Parietal lobe (tissue), 2 donors: ENCODE results near the gene CTAG2. TPM values are rescaled to one million over a fixed set of nuclear protein-coding genes. Genes with fewer than 3 reads are reported as not detected.

Source experiments
- small RNA-seq: library from RNA; depleted of rRNA; stranded (forward); fragments of <200 nt; gene quantifications from one replicate; pipeline ENCODE3, GENCODE V24; 2014; ENCODE audit warnings: low replicate concordance
- total RNA-seq: library from RNA; depleted of rRNA; stranded (reverse); fragments of >200 nt; gene quantifications from one replicate; pipeline ENCODE4 v1.2.3, GENCODE V29; 2014

CTAG2 gene
- total RNA-seq: not detected

DNA sequence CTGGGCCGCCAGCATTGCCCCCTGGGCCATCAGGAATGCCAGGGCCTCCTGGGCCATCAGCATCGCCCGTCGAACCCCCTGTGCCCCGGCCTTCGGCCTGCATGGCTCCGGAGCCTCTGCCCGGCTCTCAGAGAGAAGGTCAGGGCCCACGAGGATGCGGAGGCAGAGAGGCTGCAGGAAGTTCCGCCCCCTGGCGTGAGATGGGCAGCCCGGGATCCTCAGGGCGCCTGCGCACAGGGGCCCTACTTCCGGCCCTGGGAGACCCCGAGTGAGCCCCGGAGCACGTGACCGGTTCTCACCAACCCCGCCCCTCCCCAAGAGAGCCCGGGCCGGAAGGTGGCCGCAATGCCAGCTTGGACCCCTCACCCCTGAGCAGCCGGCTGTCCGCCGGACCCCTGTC, at the start of gene CTAG2:
Gene CTAG2 (minus strand): TSS at position 167 of the 400 bp plus-strand sequence. CDS start 64 bp downstream, at position 103.

DNA sequence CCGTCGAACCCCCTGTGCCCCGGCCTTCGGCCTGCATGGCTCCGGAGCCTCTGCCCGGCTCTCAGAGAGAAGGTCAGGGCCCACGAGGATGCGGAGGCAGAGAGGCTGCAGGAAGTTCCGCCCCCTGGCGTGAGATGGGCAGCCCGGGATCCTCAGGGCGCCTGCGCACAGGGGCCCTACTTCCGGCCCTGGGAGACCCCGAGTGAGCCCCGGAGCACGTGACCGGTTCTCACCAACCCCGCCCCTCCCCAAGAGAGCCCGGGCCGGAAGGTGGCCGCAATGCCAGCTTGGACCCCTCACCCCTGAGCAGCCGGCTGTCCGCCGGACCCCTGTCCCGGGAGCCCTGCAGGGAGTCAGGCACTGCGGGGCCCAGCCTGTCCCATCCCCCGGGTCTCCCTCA, 34.2 kb downstream of the CTAG2 start, which contains the start of gene CTAG1B:
Gene CTAG1B (minus strand): TSS at position 101 of the 400 bp plus-strand sequence. CDS start 64 bp downstream, at position 37.

Small RNA genes within 50 kb of the gene (small RNA-seq; reads per million reads assigned to genes)
- gene AC244090.1 (not detected), gene AC244107.2 (not detected)

Other genes starting within 250 kb of the CTAG2 start
- 5.6 TPM for gene DNASE1L1, start 244.3 kb downstream of the CTAG2 start, total RNA-seq
- gene TAFAZZIN, start 242.0 kb downstream of the CTAG2 start, total RNA-seq: 25.7 TPM
- gene ATP6AP1, start 224.9 kb downstream of the CTAG2 start, total RNA-seq: 55.7 TPM
- gene GDI1, start 216.4 kb downstream of the CTAG2 start, total RNA-seq: 301 TPM
- 31.6 TPM for gene FAM50A, start 209.4 kb downstream of the CTAG2 start, total RNA-seq
- gene PLXNA3, start 195.3 kb downstream of the CTAG2 start, total RNA-seq: 53.2 TPM
- 9.4 TPM for gene LAGE3, start 174.3 kb downstream of the CTAG2 start, total RNA-seq
- gene UBL4A, start 167.0 kb downstream of the CTAG2 start, total RNA-seq: 37.9 TPM
- gene SLC10A3, start 162.9 kb downstream of the CTAG2 start, total RNA-seq: 2.8 TPM
- 13.8 TPM for gene FAM3A, start 137.3 kb downstream of the CTAG2 start, total RNA-seq
- gene G6PD, start 106.7 kb downstream of the CTAG2 start, total RNA-seq: 32.9 TPM
- 5.9 TPM for gene IKBKG, start 106.0 kb downstream of the CTAG2 start, total RNA-seq
- not detected for gene CTAG1A, start 68.4 kb downstream of the CTAG2 start, total RNA-seq
- gene CTAG1B, start 34.3 kb downstream of the CTAG2 start, total RNA-seq: not detected
- 0.94 TPM for gene GAB3, start 97.5 kb upstream of the CTAG2 start, total RNA-seq
- gene DKC1, start 109.3 kb upstream of the CTAG2 start, total RNA-seq: 29.7 TPM
- gene MPP1, start 151.9 kb upstream of the CTAG2 start, total RNA-seq: 25.7 TPM
- gene SMIM9, start 181.1 kb upstream of the CTAG2 start, total RNA-seq: not detected
- 5.6 TPM for gene F8A1, start 232.8 kb upstream of the CTAG2 start, total RNA-seq